GM04503 (cell line): ENCODE measurements around the gene MYT1.
"Not testable (repeated sequence)": the region's sequence is repeated elsewhere in the genome, so short reads cannot be mapped to it uniquely, and the experiment has no call there.

ENCODE experiments used
- DNase-seq: peaks from one replicate; pipeline ENCODE4 v3.0.0-alpha.2; 2012; ENCODE audit warnings: low read depth

The MYT1 gene

DNA sequence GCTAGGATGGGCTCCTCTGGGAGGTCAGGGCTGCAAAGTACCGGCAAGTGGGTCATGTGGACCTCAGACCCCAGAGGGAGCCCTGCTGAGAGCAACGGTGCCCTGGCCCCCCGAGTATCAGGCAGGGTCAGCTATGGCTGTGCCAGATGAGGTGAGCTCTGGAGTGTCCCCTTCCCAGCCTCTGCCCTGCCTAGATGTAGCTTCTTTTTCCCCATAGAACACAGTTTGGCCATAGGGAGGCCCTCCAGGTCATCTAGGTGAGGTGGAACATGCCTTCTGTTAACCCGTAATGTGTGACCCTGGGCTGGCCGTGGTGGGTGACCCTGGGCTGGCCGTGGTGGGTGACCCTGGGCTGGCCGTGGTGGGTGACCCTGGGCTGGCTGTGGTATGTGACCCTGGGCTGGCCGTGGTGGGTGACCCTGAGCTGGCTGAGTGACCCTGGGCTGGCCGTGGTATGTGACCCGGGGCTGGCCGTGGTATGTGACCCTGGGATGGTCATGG lies 70.1 kb downstream of the MYT1 start:
- no peak for DNase-seq

DNA sequence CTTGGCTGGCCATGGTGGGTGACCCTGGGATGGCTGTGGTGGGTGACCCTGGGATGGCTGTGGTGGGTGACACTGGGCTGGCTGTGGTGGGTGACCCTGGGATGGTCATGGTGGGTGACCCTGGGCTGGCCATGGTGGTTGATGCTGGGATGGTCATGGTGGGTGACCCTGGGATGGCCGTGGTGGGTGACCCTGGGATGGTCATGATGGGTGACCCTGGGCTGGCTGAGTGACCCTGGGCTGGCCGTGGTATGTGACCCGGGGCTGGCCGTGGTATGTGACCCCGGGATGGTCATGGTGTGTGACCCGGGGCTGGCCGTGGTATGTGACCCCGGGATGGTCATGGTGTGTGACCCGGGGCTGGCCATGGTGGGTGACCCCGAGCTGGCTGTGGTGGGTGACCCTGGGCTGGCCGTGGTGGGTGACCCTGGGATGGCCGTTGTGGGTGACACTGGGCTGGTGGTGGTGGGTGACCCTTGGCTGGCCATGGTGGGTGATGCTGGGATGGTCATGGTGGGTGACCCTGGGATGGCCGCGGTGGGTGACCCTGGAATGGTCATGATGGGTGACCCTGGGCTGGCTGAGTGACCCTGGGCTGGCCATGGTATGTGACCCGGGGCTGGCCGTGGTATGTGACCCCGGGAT lies 70.8 kb downstream of the MYT1 start:
- not testable (repeated sequence) for DNase-seq

DNA sequence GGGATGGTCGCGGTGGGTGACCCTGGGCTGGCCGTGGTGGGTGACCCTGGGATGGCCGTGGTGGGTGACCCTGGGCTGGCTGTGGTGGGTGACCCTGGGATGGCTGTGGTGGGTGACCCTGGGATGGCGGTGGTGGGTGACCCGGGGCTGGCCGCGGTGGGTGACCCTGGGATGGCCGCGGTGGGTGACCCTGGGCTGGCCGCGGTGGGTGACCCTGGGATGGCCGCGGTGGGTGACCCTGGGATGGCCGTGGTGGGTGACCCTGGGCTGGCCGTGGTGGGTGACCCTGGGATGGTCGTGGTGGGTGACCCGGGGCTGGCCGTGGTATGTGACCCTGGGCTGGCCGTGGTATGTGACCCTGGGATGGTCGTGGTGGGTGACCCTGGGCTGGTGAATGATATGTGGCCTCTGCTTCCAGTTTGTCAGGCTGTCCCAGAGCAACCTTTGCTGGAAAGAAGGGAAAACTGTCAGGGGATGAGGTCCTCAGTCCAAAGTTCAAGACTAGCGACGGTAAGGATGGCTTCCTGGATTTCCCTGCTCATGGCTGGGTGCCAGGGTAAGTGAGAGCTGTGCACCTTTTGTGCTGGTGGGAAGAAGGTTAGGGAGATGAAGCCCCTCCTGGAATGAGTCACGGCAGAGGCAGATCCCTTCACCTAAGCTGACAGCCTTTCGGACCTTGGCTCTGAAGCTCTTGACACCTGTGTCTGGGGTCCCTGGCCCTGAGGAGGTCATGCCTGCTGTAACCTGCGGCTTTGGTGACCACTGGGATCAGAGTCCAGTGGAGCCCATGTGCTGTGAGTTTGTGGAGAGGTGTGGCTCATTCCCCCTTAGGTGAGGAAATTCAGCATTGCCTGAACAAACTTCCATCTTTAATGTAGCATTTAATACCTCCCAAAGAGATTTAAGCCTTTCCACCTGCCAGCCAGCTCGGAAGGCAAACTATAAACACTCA lies 72.2 kb downstream of the MYT1 start:
- no peak for DNase-seq

GRCh38 chr20:64237316-64237715 lies 73.1 kb downstream of the MYT1 start:
- DNase-seq = no peak

- no peak for DNase-seq
Observed at GRCh38 chr20:64238115-64238825, 74.0 kb downstream of the MYT1 start.

DNA sequence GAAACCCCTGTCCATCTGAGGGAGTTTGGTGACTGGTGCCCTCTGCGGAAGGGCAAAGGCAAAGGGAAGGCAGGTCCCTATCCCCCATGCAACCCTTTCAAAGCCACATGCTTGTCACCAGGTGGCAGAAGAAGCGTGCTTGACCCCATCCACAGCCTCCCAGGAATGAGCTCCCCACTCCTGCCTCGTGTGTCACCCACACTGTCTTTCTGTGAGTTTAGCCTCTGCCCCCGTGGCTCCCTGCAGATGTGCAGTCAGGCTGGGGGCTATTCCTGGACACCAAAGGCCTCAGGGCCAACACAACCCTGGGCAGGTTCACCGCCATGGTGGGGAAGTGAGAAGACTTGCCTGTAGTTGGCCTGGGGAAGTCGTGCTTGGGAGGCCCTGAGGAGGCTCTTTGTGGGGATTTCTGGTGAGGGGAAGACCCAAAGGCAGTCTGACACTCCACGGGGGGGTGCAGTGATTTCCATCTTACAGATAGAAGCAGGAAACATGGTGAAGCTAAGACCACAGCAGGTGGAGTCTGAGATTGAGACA lies 74.7 kb downstream of the MYT1 start:
- DNase-seq = no peak

- no peak for DNase-seq
Observed at GRCh38 chr20:64239449-64240242, 75.4 kb downstream of the MYT1 start.

GRCh38 chr20:64240243-64241015 lies 76.2 kb downstream of the MYT1 start:
- DNase-seq = no peak

DNA sequence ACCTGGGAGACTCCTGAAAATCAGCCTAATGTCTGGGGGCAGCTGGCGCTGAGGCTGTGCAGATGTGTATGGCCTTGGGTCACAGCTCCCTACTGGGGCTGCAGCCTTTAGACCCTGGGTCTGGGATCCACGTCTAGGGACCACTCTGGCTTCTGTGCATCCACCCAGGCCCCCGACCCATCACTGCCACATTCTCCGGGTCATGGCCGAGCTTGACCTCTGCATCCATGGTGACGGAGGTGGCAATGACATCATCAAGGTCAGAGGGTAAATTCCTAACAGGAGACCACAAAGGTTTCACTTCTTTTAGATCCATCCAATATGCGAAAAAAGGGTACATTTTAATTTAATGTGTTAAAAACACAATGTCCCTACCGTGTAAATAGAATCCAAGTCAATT lies 76.8 kb downstream of the MYT1 start:
- DNase-seq = no peak

DNA sequence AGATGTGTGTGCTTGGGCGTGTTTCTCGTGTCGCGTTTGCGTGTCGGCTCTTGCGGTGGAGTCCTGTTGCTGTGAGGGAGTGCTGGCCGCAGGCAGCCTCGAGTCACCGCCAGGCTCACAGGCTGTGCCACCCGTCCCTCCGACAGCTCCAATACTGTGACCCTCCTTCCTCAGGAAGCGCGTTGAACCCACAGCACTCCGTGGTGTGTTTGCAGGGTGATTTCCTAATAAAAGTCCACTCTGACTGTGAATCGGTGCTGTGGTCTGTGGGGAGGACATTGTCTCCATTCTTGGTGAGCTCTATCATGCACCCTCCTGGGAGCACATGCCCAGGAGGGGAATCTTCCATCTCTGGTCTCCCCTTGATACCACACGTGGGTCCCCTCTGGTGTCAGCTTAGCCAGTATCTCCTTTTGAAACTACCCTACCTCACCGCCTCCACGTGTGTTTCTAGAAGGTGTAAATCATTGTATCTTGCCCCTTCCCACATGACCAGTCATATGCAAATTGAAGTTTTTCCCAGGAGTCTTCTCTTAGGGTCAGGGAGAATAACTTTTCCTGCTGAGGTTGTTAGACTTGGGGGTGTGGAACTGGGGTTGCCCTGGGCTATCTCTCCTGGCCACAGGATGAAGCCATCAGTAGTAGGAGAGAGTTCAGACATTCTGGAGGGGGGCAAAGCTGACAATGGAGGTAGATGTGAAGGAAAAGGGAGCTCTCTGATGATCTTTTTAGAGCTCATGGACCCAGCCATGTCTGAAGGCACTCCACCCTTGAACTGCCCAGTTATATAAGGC lies 77.9 kb downstream of the MYT1 start:
- no peak for DNase-seq

GRCh38 chr20:64242797-64243475 lies 78.7 kb downstream of the MYT1 start:
- no peak for DNase-seq

- DNase-seq = no peak
Observed at GRCh38 chr20:64244281-64244805, 80.1 kb downstream of the MYT1 start.

DNA sequence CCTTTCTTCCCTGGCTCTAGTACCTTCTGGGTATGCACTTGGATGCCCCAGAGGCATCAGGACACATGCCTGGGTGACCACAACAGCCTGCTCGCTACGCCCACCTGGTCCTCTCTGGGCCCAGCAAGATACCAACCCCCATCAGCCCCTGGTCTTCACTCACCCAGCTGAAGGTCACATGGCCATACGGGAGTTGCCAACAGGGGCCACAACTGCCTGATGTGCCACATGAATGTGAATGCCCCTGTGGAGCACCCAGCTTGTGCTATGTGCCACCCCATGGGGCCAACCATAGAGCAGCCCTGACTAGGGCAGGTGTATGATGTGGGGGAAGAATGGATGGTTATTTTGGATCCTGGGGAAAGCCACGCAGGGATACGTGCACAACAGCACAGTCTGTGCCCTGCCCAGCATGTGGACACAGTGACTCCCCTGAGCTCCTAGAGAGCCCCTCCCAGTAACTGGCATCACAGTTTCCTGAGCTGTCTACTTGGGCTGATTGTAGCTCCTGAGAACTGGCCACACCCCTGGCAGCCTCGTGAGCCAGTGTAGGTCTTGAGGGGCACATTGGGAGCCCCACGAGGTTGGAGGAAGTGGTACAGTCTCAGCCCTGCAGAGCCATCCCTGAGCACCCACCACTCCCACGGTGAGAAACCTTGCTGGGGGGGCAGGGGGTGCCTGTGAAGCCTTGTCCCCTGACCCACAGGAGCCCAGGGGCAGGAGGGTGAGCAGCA lies 80.8 kb downstream of the MYT1 start:
- DNase-seq = no peak

GRCh38 chr20:64245746-64246595 lies 81.7 kb downstream of the MYT1 start:
- no peak for DNase-seq

DNA sequence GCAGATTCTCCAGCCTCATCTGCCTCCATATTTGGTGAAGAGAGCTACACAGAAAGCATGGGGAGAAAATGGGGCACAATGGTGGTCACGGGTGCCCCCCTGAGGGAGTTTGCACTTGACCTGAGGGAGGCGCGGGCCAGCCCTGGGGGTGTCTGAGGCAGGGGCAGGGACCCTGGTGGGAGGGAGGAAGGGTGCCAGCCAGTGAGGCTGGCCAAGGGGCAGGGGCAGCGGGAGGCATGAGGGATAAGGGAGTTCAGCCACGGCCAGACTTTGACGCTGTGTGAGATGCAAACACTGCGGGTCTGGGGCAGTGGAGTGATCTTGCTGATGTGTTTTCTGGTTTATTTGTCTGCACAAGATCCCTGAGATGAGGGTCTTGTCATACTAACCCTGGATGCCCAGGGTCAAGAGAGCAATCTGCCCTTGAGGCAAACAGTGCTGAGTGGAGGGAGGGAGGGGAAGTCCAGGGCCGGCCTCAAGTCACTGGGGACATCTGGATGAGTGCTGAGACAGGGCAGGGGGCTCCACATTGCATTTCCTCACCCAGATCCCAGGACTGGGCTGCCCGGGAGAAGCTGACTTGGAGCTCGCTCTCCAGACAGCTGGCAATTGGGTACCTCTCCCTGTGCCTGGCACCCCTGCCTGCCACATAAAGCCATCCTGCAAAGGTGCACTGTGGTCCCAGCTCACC lies 82.5 kb downstream of the MYT1 start:
- DNase-seq = no peak

- DNase-seq = no peak
Observed at GRCh38 chr20:64247307-64247618, 83.0 kb downstream of the MYT1 start.
